HepG2 (cell line): Measurements from ENCODE around the gene FCN3. TPM values are rescaled to one million over a fixed set of nuclear protein-coding genes. Genes with fewer than 3 reads are reported as not detected.
A peak's percentile ranks its signal among the peaks of the same experiment; 100 is the strongest.

Experiments
- ATAC-seq: fragments of 200-7000 bp; cut with Tn5 transposase; 3 replicates; pipeline ENCODE4 v1.9.1; 2020; ENCODE audit warnings: mild to moderate bottlenecking, moderate library complexity
- BruUV-seq: library from RNA; stranded (reverse); fragments of 400-500 nt; replicated peaks from 2 replicates; lab custom pipeline; 2021; lab: Mats Ljungman, UMichigan
- CTCF ChIA-PET: fragments of 300-600 bp; formaldehyde crosslinking; extraction: SDS; loops from one replicate; lab custom pipeline; 2021; ENCODE audit warnings: low total read pairs, inconsistent platforms, low intra/inter-chr PET ratio; lab: Yijun Ruan, JAX
- POLR2A ChIA-PET: fragments of 350-600 bp; sonication (Branson Sonifier 250); formaldehyde crosslinking; loops from one replicate; lab custom pipeline; 2020; ENCODE audit warnings: antibody characterized with exemption, inconsistent platforms; lab: Yijun Ruan, JAX
- DNase-seq: peaks from one replicate; pipeline ENCODE4 v3.0.0-alpha.2; 2015; ENCODE audit warnings: low spot score
- FAIRE-seq: peaks from 3 replicates; lab custom pipeline; 2011; peaks lifted over from hg19 to GRCh38; lab: Jason Lieb, UNC
- H2AFZ ChIP-seq: one replicate; pipeline ENCODE4 v1.6.1; 2011; ENCODE audit warnings: low read length, inconsistent platforms
- H3K27ac ChIP-seq: fragments of 300-600 bp; 3 replicates; pipeline ENCODE4 v1.8.0; 2011; ENCODE audit warnings: mixed run types, mild to moderate bottlenecking, mixed read lengths, low read length, inconsistent platforms; ENCODE audit not compliant: insufficient read depth; ENCODE audit errors: extremely low read length
- H3K27me3 ChIP-seq, 2 experiments: fragments of 200-600 bp in 1 of 2; 2 replicates in 1 of 2; 3 replicates in 1 of 2; pipeline versions ENCODE4 v1.6.0 to v1.8.0; 2011; ENCODE audit warnings: low read length in 2 of 2, mild to moderate bottlenecking in 2 of 2, moderate library complexity in 2 of 2, inconsistent platforms in 1 of 2; ENCODE audit not compliant: insufficient read depth in 2 of 2, control insufficient read depth in 1 of 2
- H3K36me3 ChIP-seq, 2 experiments: fragments of 200-600 bp in 1 of 2; replicated peaks in 1 of 2; 2 replicates in 1 of 2; 3 replicates in 1 of 2; pipeline versions ENCODE4 v1.5.1 to v1.8.0; 2011; ENCODE audit warnings: low read length in 2 of 2, inconsistent platforms in 1 of 2; ENCODE audit not compliant: insufficient read depth in 2 of 2, control insufficient read depth in 1 of 2
- H3K4me1 ChIP-seq: 2 replicates; pipeline ENCODE4 v1.5.1; 2012; ENCODE audit warnings: low read length, inconsistent platforms; ENCODE audit not compliant: insufficient read depth
- H3K4me2 ChIP-seq: 2 replicates; pipeline ENCODE4 v1.6.0; 2011; ENCODE audit warnings: low read depth, low read length, inconsistent platforms
- H3K4me3 ChIP-seq, 3 experiments: fragments of 200-600 bp in 1 of 3; sonication (generic), shearing (Covaris generic) in 1 of 3; replicated peaks in 1 of 3; 2 replicates each; pipeline ENCODE4 v1.5.1; 2011 to 2016; ENCODE audit warnings: low read length in 3 of 3, inconsistent platforms in 2 of 3, low read depth in 2 of 3, mild to moderate bottlenecking in 2 of 3, control low read depth in 1 of 3, mixed read lengths in 1 of 3; ENCODE audit not compliant: insufficient read depth in 1 of 3
- H3K79me2 ChIP-seq: one replicate; pipeline ENCODE4 v1.6.1; 2011; ENCODE audit warnings: low read length, inconsistent platforms; ENCODE audit not compliant: insufficient read depth
- H3K9ac ChIP-seq: 2 replicates; pipeline ENCODE4 v1.6.0; 2011; ENCODE audit warnings: mild to moderate bottlenecking, low read depth, low read length, inconsistent platforms; ENCODE audit not compliant: insufficient read depth
- H3K9me3 ChIP-seq: 2 replicates; pipeline ENCODE4 v1.5.1; 2012; ENCODE audit warnings: mild to moderate bottlenecking, low read length
- H4K20me1 ChIP-seq: 2 replicates; pipeline ENCODE4 v1.6.0; 2011; ENCODE audit warnings: inconsistent platforms, mild to moderate bottlenecking, low read length, moderate library complexity; ENCODE audit not compliant: insufficient read depth
- GATAD2A ChIP-seq: IDR thresholded peaks from 2 replicates; pipeline ENCODE4 v1.6.1; 2016
- HMG20A ChIP-seq: IDR thresholded peaks from 2 replicates; pipeline ENCODE4 v1.6.1; 2016; ENCODE audit warnings: borderline replicate concordance
- SP4 ChIP-seq: sonication (generic); formaldehyde crosslinking; IDR thresholded peaks from 2 replicates; pipeline ENCODE4 v1.8.1; 2023; ENCODE audit warnings: mild to moderate bottlenecking, missing genetic modification reagents
- ZNF333 ChIP-seq: sonication (generic); formaldehyde crosslinking; IDR thresholded peaks from 2 replicates; pipeline ENCODE4 v1.4.0; 2020; ENCODE audit warnings: mild to moderate bottlenecking, missing genetic modification reagents, borderline replicate concordance
- WGBS: methylation state at CpG from one replicate; pipeline ENCODE4 v1.1.6; 2017; ENCODE audit warnings: low lambda C conversion rate; 5-methylcytosine and 5-hydroxymethylcytosine counted together
- in situ Hi-C: cut with HindIII; loops from 2 replicates; pipeline ENCODE4 v1.10.0; 2017; ENCODE audit warnings: low pct_unique_long_range_greater_than_20kb; ENCODE audit not compliant: extremely low pct_ligation_motif_present
- intact Hi-C: fragments of 100-400 bp; cut with micrococcal nuclease; formaldehyde crosslinking; loops from one replicate; pipeline ENCODE4 v1.10.0; 2022; ENCODE audit not compliant: unreplicated experiment
- polyA plus RNA-seq, 8 experiments: library from polyadenylated mRNA; depleted of rRNA in 3 of 8; stranded (reverse) in 7 of 8; unstranded in 1 of 8; fragments of >200 nt; fragmentation: Illumina TruSeq in 4 of 8; extraction: Trizol in 4 of 8; gene quantifications; 2 replicates each; pipeline versions ENCODE4 v1.2.1 to v1.2.3, GENCODE V29; 2011 to 2016; ENCODE audit warnings: low read depth in 4 of 8, missing spikeins in 1 of 8, mixed read lengths in 1 of 8; ENCODE audit not compliant: insufficient read depth in 1 of 8
- total RNA-seq, 5 experiments: library from RNA; depleted of rRNA; stranded (reverse); fragments of >200 nt; fragmentation: Illumina TruSeq; extraction: Trizol; gene quantifications; 2 replicates each; pipeline ENCODE4 v1.2.3, GENCODE V29; 2016; ENCODE audit warnings: low read depth in 1 of 5
- TF ChIP-seq, protein P1 (sequence below): sonication (generic); formaldehyde crosslinking; IDR thresholded peaks from 2 replicates; pipeline ENCODE4 v1.4.0; 2020; ENCODE audit warnings: missing genetic modification reagents; ENCODE audit errors: not compliant biosample characterization
- TF ChIP-seq, protein P2 (sequence below): sonication (generic); formaldehyde crosslinking; IDR thresholded peaks from one replicate; pipeline ENCODE4 v1.5.1; 2020; ENCODE audit warnings: mild to moderate bottlenecking, missing genetic modification reagents; ENCODE audit errors: not compliant biosample characterization
- TF ChIP-seq, protein P3 (sequence below): fragments of 450-650 bp; IDR thresholded peaks from 2 replicates; pipeline ENCODE4 v1.6.1; 2017; ENCODE audit warnings: mild to moderate bottlenecking
- TF ChIP-seq, protein P4 (sequence below): sonication (generic); formaldehyde crosslinking; IDR thresholded peaks from 2 replicates; pipeline ENCODE4 v1.5.0; 2020; ENCODE audit warnings: mild to moderate bottlenecking, missing genetic modification reagents, borderline replicate concordance

The FCN3 gene
- total and polyA plus RNA-seq, 2 of the 13 experiments (the other 11 are each of a cell fraction or from before 2014, with no cell fraction given) = not detected

DNA sequence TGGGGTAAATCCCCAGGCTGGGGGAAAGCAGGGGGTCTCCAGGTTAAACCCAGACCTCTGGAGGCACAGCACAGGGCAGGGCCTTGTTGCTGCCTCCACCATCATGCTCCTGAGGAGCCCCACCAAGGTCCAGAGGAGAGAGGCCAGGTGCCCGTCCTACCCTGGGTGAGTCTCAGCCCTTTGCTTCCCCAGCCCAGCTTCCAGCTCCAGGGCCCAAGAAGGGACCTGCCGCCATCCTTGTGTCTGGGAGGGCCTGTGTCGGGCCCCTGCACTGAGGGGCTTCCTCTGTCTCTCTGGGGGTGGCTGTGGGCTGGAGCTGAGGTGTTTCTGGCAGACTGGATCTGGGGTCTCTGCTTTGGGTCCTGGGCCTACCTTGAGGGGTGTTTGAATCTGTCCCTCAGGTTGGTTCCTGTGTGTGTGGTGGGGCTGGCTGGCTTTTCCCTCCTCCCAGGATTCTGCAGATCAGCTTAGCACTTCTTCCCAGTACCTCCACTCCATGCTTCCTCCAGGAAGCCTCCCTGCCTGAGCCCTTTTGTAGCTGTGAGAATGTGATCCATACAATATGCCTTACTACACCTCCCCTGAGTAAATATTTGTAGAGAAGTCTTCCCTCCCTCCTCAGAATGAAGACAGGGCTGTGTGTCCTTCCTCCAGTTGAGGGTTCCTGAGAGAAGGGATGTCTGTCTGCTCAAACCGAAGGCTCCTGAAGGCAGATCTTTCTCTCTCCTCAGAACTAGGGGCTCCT lies 24.0 kb upstream of the FCN3 start:
- ATAC-seq (peak; percentile 6), DNase-seq (no peak), FAIRE-seq (no peak)
- ChIA-PET POLR2A (interaction anchor here (0.6 to 1.1 kb wide), 2 partner anchors 102 to 209 kb away, joined by 3 read pairs; no protein-coding TSS in a partner anchor), CTCF (no interaction called here)
- H3K79me2 ChIP-seq = no peaks in the 10 kb centered on the region
- no peak overlapping the region for H2AFZ ChIP-seq
- BruUV-seq = no TSS peak
- intact Hi-C loops (loop anchor here (10.0 kb wide), 1 partner anchor 266 kb away; no protein-coding TSS in a partner anchor), in situ Hi-C loops (no loop called here)
- no peak overlapping the region for H3K27ac ChIP-seq
- 0 out of 2 replicates have a peak, but pooled peaks cover 4% of the 10 kb centered on the region for H3K4me1 ChIP-seq
- no peak overlapping the region for H3K4me3 ChIP-seq
- WGBS = 0% methylated on average over 1 of the region's 4 CpGs
- H3K36me3 ChIP-seq = no peaks in the 10 kb centered on the region
- H3K9me3 ChIP-seq = no peaks in the 10 kb centered on the region
- H3K9ac ChIP-seq = no peak overlapping the region
- H3K4me2 ChIP-seq = no peak overlapping the region
- H4K20me1 ChIP-seq = no peaks in the 10 kb centered on the region
- 0 out of 5 replicates have a peak, but pooled peaks cover 0 to 2% of the 10 kb centered on the region in 2 experiments for H3K27me3 ChIP-seq
- TF ChIP-seq HMG20A (CRISPR knock-in tag) (no peak), GATAD2A (CRISPR knock-in tag) (no peak), SP4 (no peak), ZNF333 (CRISPR knock-in tag) (no peak)
- TF ChIP-seq, protein P1, sequence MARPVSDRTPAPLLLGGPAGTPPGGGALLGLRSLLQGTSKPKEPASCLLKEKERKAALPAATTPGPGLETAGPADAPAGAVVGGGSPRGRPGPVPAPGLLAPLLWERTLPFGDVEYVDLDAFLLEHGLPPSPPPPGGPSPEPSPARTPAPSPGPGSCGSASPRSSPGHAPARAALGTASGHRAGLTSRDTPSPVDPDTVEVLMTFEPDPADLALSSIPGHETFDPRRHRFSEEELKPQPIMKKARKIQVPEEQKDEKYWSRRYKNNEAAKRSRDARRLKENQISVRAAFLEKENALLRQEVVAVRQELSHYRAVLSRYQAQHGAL (CRISPR knock-in tag) = no peak
- TF ChIP-seq, protein P2, sequence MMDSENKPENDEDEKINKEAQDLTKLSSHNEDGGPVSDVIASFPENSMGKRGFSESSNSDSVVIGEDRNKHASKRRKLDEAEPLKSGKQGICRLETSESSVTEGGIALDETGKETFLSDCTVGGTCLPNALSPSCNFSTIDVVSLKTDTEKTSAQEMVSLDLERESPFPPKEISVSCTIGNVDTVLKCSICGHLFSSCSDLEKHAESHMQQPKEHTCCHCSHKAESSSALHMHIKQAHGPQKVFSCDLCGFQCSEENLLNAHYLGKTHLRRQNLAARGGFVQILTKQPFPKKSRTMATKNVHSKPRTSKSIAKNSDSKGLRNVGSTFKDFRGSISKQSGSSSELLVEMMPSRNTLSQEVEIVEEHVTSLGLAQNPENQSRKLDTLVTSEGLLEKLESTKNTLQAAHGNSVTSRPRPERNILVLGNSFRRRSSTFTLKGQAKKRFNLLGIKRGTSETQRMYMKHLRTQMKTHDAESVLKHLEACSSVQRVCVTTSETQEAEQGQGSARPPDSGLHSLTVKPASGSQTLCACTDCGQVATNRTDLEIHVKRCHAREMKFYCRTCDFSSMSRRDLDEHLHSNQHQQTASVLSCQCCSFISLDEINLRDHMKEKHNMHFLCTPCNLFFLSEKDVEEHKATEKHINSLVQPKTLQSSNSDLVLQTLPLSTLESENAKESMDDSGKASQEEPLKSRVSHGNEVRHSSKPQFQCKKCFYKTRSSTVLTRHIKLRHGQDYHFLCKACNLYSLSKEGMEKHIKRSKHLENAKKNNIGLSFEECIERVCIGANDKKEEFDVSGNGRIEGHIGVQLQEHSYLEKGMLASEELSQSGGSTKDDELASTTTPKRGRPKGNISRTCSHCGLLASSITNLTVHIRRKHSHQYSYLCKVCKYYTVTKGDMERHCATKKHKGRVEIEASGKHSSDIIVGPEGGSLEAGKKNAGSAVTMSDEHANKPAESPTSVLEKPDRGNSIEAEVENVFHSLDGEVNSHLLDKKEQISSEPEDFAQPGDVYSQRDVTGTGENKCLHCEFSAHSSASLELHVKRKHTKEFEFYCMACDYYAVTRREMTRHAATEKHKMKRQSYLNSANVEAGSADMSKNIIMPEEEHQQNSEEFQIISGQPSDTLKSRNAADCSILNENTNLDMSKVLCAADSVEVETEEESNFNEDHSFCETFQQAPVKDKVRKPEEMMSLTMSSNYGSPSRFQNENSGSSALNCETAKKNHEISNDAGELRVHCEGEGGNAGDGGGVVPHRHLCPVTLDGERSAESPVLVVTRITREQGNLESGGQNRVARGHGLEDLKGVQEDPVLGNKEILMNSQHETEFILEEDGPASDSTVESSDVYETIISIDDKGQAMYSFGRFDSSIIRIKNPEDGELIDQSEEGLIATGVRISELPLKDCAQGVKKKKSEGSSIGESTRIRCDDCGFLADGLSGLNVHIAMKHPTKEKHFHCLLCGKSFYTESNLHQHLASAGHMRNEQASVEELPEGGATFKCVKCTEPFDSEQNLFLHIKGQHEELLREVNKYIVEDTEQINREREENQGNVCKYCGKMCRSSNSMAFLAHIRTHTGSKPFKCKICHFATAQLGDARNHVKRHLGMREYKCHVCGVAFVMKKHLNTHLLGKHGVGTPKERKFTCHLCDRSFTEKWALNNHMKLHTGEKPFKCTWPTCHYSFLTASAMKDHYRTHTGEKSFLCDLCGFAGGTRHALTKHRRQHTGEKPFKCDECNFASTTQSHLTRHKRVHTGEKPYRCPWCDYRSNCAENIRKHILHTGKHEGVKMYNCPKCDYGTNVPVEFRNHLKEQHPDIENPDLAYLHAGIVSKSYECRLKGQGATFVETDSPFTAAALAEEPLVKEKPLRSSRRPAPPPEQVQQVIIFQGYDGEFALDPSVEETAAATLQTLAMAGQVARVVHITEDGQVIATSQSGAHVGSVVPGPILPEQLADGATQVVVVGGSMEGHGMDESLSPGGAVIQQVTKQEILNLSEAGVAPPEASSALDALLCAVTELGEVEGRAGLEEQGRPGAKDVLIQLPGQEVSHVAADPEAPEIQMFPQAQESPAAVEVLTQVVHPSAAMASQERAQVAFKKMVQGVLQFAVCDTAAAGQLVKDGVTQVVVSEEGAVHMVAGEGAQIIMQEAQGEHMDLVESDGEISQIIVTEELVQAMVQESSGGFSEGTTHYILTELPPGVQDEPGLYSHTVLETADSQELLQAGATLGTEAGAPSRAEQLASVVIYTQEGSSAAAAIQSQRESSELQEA (CRISPR knock-in tag) = no peak
- TF ChIP-seq, protein P3, sequence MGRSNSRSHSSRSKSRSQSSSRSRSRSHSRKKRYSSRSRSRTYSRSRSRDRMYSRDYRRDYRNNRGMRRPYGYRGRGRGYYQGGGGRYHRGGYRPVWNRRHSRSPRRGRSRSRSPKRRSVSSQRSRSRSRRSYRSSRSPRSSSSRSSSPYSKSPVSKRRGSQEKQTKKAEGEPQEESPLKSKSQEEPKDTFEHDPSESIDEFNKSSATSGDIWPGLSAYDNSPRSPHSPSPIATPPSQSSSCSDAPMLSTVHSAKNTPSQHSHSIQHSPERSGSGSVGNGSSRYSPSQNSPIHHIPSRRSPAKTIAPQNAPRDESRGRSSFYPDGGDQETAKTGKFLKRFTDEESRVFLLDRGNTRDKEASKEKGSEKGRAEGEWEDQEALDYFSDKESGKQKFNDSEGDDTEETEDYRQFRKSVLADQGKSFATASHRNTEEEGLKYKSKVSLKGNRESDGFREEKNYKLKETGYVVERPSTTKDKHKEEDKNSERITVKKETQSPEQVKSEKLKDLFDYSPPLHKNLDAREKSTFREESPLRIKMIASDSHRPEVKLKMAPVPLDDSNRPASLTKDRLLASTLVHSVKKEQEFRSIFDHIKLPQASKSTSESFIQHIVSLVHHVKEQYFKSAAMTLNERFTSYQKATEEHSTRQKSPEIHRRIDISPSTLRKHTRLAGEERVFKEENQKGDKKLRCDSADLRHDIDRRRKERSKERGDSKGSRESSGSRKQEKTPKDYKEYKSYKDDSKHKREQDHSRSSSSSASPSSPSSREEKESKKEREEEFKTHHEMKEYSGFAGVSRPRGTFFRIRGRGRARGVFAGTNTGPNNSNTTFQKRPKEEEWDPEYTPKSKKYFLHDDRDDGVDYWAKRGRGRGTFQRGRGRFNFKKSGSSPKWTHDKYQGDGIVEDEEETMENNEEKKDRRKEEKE = no peak
- TF ChIP-seq, protein P4, sequence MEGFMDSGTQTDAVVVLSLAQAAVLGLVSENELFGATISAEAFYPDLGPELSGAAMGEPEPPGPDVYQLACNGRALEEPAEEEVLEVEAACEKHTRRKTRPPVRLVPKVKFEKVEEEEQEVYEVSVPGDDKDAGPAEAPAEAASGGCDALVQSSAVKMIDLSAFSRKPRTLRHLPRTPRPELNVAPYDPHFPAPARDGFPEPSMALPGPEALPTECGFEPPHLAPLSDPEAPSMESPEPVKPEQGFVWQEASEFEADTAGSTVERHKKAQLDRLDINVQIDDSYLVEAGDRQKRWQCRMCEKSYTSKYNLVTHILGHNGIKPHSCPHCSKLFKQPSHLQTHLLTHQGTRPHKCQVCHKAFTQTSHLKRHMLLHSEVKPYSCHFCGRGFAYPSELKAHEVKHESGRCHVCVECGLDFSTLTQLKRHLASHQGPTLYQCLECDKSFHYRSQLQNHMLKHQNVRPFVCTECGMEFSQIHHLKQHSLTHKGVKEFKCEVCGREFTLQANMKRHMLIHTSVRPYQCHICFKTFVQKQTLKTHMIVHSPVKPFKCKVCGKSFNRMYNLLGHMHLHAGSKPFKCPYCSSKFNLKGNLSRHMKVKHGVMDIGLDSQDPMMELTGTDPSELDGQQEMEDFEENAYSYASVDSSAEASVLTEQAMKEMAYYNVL (CRISPR knock-in tag) = no peak
